22Rv1 (cell line): ENCODE measurements around the gene COQ7.

Experiments used
- ZFX ChIP-seq: fragments of 450-650 bp; IDR thresholded peaks from 2 replicates; pipeline ENCODE4 v1.6.1; 2017; ENCODE audit warnings: antibody characterized with exemption, borderline replicate concordance
- TF ChIP-seq, protein P1 (sequence below): fragments of 450-650 bp; IDR thresholded peaks from 2 replicates; pipeline ENCODE4 v1.5.1; 2017; ENCODE audit warnings: mild to moderate bottlenecking

DNA sequence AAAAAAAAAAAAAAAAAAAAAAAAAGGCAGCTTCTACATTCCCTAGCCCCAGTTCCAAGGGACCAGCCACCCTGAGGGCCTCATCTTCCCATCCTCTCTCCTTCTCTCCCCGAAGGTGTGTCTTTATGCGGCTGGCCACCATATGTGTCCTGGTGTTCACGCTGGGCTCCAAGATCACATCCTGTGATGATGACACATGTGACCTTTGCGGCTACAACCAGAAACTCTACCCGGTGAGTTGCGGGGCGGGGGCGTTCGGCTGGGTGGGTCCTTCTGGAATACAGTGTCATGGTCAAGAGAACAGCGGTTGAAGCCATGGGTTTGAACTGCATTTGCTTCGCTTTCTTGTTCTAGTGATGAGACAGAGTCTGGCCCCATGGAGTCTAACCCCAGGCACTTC lies 22.6 kb upstream of the COQ7 start:
- TF ChIP-seq, protein P1, sequence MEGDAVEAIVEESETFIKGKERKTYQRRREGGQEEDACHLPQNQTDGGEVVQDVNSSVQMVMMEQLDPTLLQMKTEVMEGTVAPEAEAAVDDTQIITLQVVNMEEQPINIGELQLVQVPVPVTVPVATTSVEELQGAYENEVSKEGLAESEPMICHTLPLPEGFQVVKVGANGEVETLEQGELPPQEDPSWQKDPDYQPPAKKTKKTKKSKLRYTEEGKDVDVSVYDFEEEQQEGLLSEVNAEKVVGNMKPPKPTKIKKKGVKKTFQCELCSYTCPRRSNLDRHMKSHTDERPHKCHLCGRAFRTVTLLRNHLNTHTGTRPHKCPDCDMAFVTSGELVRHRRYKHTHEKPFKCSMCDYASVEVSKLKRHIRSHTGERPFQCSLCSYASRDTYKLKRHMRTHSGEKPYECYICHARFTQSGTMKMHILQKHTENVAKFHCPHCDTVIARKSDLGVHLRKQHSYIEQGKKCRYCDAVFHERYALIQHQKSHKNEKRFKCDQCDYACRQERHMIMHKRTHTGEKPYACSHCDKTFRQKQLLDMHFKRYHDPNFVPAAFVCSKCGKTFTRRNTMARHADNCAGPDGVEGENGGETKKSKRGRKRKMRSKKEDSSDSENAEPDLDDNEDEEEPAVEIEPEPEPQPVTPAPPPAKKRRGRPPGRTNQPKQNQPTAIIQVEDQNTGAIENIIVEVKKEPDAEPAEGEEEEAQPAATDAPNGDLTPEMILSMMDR = no peak
- no peak for TF ChIP-seq ZFX
